IMR-90 (cell line): ENCODE data around the gene MORF4L2. TPM values are rescaled to one million over a fixed set of nuclear protein-coding genes. Genes with fewer than 3 reads are reported as not detected.
"Not testable (repeated sequence)": the region's sequence is repeated elsewhere in the genome, so short reads cannot be mapped to it uniquely, and the experiment has no call there.

Experiments
- ATAC-seq: fragments of 200-7000 bp; cut with Tn5 transposase; 2 replicates; pipeline ENCODE4 v1.9.1; 2020; ENCODE audit warnings: low read depth, mild to moderate bottlenecking, moderate library complexity
- BruUV-seq: library from RNA; stranded (reverse); fragments of 400-500 nt; replicated peaks from 2 replicates; lab custom pipeline; 2021; lab: Mats Ljungman, UMichigan
- CTCF ChIA-PET: fragments of 300-600 bp; formaldehyde crosslinking; extraction: SDS; loops from one replicate; lab custom pipeline; 2021; ENCODE audit warnings: antibody characterized with exemption; lab: Yijun Ruan, JAX
- POLR2A ChIA-PET: fragments of 300-600 bp; sonication (Branson Sonifier 250); formaldehyde crosslinking; loops from one replicate; lab custom pipeline; 2022; ENCODE audit warnings: antibody characterized with exemption; ENCODE audit not compliant: unreplicated experiment; lab: Charles Lee
- DNase-seq: peaks from one replicate; pipeline ENCODE4 v3.0.0; 2013
- H2AFZ ChIP-seq: replicated peaks from 2 replicates; pipeline ENCODE3; 2013; ENCODE audit warnings: low read length, mild to moderate bottlenecking; ENCODE audit not compliant: poor library complexity
- H2AK5ac ChIP-seq: 2 replicates; pipeline ENCODE4 v1.6.1; 2013; ENCODE audit warnings: low read depth, low read length, inconsistent platforms
- H2AK9ac ChIP-seq: replicated peaks from 2 replicates; pipeline ENCODE3; 2013; ENCODE audit warnings: mild to moderate bottlenecking, low read depth, low read length, moderate library complexity; ENCODE audit not compliant: poor library complexity
- H2BK120ac ChIP-seq: 2 replicates; pipeline ENCODE4 v1.6.1; 2013; ENCODE audit warnings: low read depth, low read length, inconsistent platforms
- H2BK15ac ChIP-seq: 3 replicates; pipeline ENCODE4 v1.6.1; 2013; ENCODE audit warnings: low read depth, low read length, inconsistent platforms
- H2BK20ac ChIP-seq: 2 replicates; pipeline ENCODE4 v1.6.1; 2013; ENCODE audit warnings: low read depth, mild to moderate bottlenecking, inconsistent platforms, low read length, moderate library complexity
- H2BK5ac ChIP-seq: 2 replicates; pipeline ENCODE4 v1.6.1; 2013; ENCODE audit warnings: mild to moderate bottlenecking, low read depth, low read length, inconsistent platforms; ENCODE audit not compliant: poor library complexity, severe bottlenecking
- H3K14ac ChIP-seq: replicated peaks from 2 replicates; pipeline ENCODE4 v1.6.1; 2013; ENCODE audit warnings: low read depth, low read length, inconsistent platforms
- H3K18ac ChIP-seq: 2 replicates; pipeline ENCODE4 v1.6.1; 2013; ENCODE audit warnings: low read depth, low read length, control low read depth
- H3K23ac ChIP-seq: 2 replicates; pipeline ENCODE4 v1.6.1; 2013; ENCODE audit warnings: low read depth, low read length, inconsistent platforms
- H3K27ac ChIP-seq: 2 replicates; pipeline ENCODE4 v1.5.1; 2013; ENCODE audit warnings: mild to moderate bottlenecking, control low read depth, low read length; ENCODE audit not compliant: insufficient read depth
- H3K27me3 ChIP-seq: 2 replicates; pipeline ENCODE4 v1.6.1; 2013; ENCODE audit warnings: low read length; ENCODE audit not compliant: control insufficient read depth, insufficient read depth
- H3K36me3 ChIP-seq: 2 replicates; pipeline ENCODE4 v1.6.1; 2013; ENCODE audit warnings: low read length, mixed read lengths; ENCODE audit not compliant: control insufficient read depth, insufficient read depth
- H3K4ac ChIP-seq: 2 replicates; pipeline ENCODE4 v1.6.1; 2013; ENCODE audit warnings: low read depth, low read length, inconsistent platforms
- H3K4me1 ChIP-seq: 2 replicates; pipeline ENCODE4 v1.6.1; 2013; ENCODE audit warnings: low read length, mixed read lengths; ENCODE audit not compliant: control insufficient read depth, insufficient read depth
- H3K4me2 ChIP-seq: 2 replicates; pipeline ENCODE4 v1.6.1; 2013; ENCODE audit warnings: low read depth, mild to moderate bottlenecking, control low read depth, low read length, moderate library complexity
- H3K4me3 ChIP-seq: 2 replicates; pipeline ENCODE4 v1.5.1; 2013; ENCODE audit warnings: low read depth, mild to moderate bottlenecking, control low read depth, low read length, moderate library complexity; ENCODE audit not compliant: insufficient read depth
- H3K56ac ChIP-seq: 2 replicates; pipeline ENCODE4 v1.6.1; 2013; ENCODE audit warnings: low read length, inconsistent platforms; ENCODE audit not compliant: insufficient read depth; ENCODE audit errors: extremely low read depth
- H3K79me1 ChIP-seq, 2 experiments: 2 replicates each; pipeline ENCODE4 v1.6.1; 2013; ENCODE audit warnings: low read length in 2 of 2, inconsistent platforms in 1 of 2, low read depth in 1 of 2
- H3K9ac ChIP-seq: 2 replicates; pipeline ENCODE4 v1.6.1; 2013; ENCODE audit warnings: low read depth, low read length, control low read depth
- H3K9me1 ChIP-seq: 2 replicates; pipeline ENCODE4 v1.6.1; 2013; ENCODE audit warnings: low read length, inconsistent platforms; ENCODE audit not compliant: insufficient read depth
- H3K9me3 ChIP-seq: 2 replicates; pipeline ENCODE4 v1.6.1; 2013; ENCODE audit warnings: low read length; ENCODE audit not compliant: control insufficient read depth, insufficient read depth
- H4K20me1 ChIP-seq: 2 replicates; pipeline ENCODE4 v1.6.1; 2013; ENCODE audit warnings: low read length, inconsistent platforms; ENCODE audit not compliant: insufficient read depth
- H4K5ac ChIP-seq: 2 replicates; pipeline ENCODE4 v1.6.1; 2013; ENCODE audit warnings: mild to moderate bottlenecking, low read depth, low read length, control low read depth
- H4K8ac ChIP-seq, 2 experiments: 2 replicates each; pipeline ENCODE4 v1.6.1; 2013; ENCODE audit warnings: low read depth in 2 of 2, low read length in 2 of 2, control low read depth in 1 of 2, inconsistent platforms in 1 of 2
- H4K91ac ChIP-seq: 2 replicates; pipeline ENCODE4 v1.6.1; 2013; ENCODE audit warnings: low read depth, low read length, inconsistent platforms; ENCODE audit not compliant: insufficient read depth
- WGBS, 2 experiments: methylation state at CpG; one replicate each; pipeline versions ENCODE4 v1.1.5 to v1.1.7; 2013; ENCODE audit warnings: missing lambda C conversion rate in 2 of 2; ENCODE audit not compliant: insufficient read length in 1 of 2; ENCODE audit errors: extremely low coverage in 2 of 2; 5-methylcytosine and 5-hydroxymethylcytosine counted together
- dilution Hi-C: fragments of 300-500 bp; cut with HindIII; formaldehyde crosslinking; loops from one replicate; pipeline ENCODE4 v1.14.3; 2018; ENCODE audit warnings: low sequenced_read_pairs; ENCODE audit not compliant: unreplicated experiment
- in situ Hi-C: fragments of 300-500 bp; cut with MboI; formaldehyde crosslinking; loops from 3 replicates; pipeline ENCODE4 v1.14.3; 2019; ENCODE audit warnings: low sequenced_read_pairs, inconsistent platforms, mixed read lengths
- intact Hi-C: fragments of 100-400 bp; cut with micrococcal nuclease; formaldehyde crosslinking; loops from 2 replicates; pipeline ENCODE4 v1.10.0; 2022
- polyA plus RNA-seq, 3 experiments: library from polyadenylated mRNA; depleted of rRNA; stranded (reverse); fragments of >200 nt; gene quantifications; 2 replicates each; pipeline ENCODE4 v1.2.3, GENCODE V29; 2012; ENCODE audit warnings: low replicate concordance in 1 of 3
- total RNA-seq: library from RNA; depleted of rRNA; stranded (reverse); fragments of >200 nt; gene quantifications from 2 replicates; pipeline ENCODE4 v1.2.3, GENCODE V29; 2012

Gene MORF4L2
- total and polyA plus RNA-seq, 2 of the 4 experiments (the other 2 are of a cell fraction): 795 to 1,218 TPM

- H3K9me3 ChIP-seq, H3K23ac ChIP-seq, DNase-seq, H3K14ac ChIP-seq, H3K18ac ChIP-seq, H3K4me2 ChIP-seq, H2BK20ac ChIP-seq, in situ Hi-C loops, H3K4me3 ChIP-seq, H2AFZ ChIP-seq, H3K36me3 ChIP-seq, H3K27ac ChIP-seq, H4K91ac ChIP-seq, H4K8ac ChIP-seq, H3K27me3 ChIP-seq, POLR2A ChIA-PET, H2BK15ac ChIP-seq, H2AK9ac ChIP-seq, H3K4ac ChIP-seq, H3K9me1 ChIP-seq, H4K5ac ChIP-seq, H2BK5ac ChIP-seq, H2AK5ac ChIP-seq, H2BK120ac ChIP-seq, dilution Hi-C loops, H4K20me1 ChIP-seq, ATAC-seq, H3K4me1 ChIP-seq, H3K56ac ChIP-seq, BruUV-seq, H3K9ac ChIP-seq, intact Hi-C loops, H3K79me1 ChIP-seq: not testable (repeated sequence)
- no CpG with 5 or more reads among the region's 2 CpGs for WGBS, 2 experiments
- CTCF ChIA-PET: interaction anchor here (0.6 kb wide), 1 partner anchor 37 kb away, joined by 5 read pairs; no protein-coding TSS in a partner anchor
Observed at GRCh38 chrX:103659460-103659859, 27.0 kb downstream of the MORF4L2 start.
